ENCODE results near the gene UCHL5.

Gene UCHL5

GRCh38 chr1:192967901-192968300 is 91.3 kb downstream of the UCHL5 start:
- no peak for DNase-seq

DNA sequence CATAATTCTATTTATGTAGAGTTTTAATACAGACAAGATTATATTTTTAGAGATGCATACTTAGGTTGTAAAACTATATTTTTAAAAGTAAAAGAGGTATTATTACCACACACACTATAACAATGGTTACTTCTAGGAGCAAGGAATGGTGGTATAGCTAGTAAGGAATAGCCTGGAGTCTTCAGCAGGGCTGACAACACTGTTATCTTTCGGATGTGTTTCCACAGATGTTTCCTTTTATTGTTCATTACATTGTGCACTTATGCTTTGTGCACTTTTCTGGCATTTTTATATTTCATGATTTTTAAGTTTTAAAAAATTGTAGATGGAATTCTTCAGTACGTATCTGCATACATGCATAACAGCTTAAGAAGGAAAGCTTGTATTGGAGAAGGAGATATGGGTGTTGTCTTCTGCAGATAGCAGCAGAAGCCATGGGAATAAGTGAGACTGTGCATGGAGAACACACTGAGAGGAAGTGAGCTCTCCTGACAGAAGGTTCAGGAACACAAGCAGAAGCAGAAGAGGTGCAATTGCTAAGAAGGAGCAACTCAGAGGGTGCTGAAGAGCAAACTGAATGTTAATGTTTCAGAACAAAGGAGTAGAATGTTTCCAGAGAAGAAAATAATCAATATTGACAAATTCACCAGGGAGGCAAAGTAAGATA is 91.8 kb downstream of the UCHL5 start:
- no peak for DNase-seq

DNA sequence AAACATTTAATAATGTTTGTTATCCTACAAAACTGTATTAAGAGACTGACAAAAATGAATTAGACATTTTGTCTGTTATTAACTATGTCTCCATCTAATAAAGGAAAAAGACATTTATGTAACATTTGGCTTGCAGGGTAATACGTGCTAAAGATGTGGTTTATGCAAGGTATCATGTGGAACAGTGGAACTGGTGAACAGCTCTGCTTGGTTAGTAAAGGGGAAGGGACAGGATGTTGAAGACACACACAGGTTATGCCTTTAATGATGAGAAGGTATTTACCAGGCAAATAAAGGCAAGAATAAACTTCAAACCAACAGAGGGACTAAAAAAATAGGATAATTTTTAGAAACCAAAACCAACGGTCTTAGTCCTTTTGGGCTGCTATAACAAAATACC is 93.1 kb downstream of the UCHL5 start:
- DNase-seq: no peak

DNA sequence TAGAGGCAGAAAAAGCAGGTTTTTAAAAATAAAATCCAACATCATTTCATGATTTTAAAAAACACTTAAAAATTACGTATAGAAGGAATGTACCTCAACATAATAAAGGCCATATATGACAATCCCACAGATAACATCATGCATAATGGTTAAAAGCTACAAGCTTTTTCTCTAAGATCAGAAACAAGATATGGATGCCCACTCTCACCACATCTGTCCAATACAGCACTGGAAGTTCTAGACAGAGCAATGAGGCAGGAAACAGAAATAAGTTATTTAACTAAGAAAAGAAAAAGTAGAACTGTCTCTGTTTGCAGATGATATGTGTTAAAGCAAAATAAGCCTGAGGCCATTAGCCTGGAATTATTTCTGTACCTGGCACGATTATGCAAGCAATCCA is 96.3 kb downstream of the UCHL5 start:
- DNase-seq: no peak

Measured in anterior cingulate cortex (tissue), 58 donors.